Measurements from ENCODE around the gene CDYL.
A peak's percentile ranks its signal among the peaks of the same experiment; 100 is the strongest.
"Not testable (repeated sequence)": the region's sequence is repeated elsewhere in the genome, so short reads cannot be mapped to it uniquely, and the experiment has no call there.

Gene CDYL

GRCh38 chr6:4805553-4806336, 29.5 kb downstream of the CDYL start:
- peak; percentile 39 for DNase-seq

GRCh38 chr6:4806337-4806725, 30.1 kb downstream of the CDYL start:
- DNase-seq, result no peak

GRCh38 chr6:4806791-4807190, 30.6 kb downstream of the CDYL start:
- DNase-seq, result no peak

GRCh38 chr6:4808396-4808795, 32.2 kb downstream of the CDYL start:
- no peak for DNase-seq

DNA sequence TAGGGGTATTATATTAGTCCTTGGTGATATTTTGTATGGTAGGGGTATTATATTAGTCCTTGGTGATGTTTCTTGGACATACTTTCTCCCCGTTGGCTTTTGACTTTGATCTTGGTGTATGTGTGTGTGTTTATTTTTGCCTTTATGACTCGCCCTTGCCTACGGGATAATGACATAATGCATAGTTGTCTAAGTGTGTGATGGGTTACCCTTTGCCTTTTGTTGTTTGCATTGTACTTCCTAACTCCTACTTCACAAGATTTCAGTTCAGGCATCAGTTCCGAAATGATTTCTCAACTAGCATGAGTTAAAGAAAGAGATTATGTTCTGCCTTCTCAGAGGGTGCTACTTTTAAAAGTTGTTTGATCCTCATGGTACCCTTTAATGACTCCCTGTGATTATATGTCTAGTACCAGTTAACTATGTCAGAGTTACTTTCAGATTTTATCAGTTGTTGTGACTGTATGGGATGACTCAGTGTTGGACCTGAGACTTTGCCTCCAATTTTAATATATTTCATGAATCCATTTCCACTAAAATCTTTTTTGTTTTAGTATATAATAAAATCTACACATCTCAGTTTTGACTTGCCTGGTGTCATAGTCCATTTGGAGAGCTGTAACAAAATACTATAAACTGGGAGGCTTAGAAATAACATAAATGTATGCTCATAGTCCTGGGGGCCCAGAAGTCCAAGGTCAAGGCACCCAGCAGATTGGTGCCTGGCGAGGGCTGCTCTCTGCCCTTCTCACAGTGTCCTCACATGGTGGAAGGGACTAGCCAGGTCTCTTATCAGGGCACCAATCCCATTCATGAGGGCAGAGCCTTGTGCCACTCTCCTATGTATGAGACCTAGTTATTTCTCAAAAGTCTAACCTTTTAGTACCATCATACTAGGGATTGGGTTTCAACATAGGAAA, 34.1 kb downstream of the CDYL start:
- no peak for DNase-seq

DNA sequence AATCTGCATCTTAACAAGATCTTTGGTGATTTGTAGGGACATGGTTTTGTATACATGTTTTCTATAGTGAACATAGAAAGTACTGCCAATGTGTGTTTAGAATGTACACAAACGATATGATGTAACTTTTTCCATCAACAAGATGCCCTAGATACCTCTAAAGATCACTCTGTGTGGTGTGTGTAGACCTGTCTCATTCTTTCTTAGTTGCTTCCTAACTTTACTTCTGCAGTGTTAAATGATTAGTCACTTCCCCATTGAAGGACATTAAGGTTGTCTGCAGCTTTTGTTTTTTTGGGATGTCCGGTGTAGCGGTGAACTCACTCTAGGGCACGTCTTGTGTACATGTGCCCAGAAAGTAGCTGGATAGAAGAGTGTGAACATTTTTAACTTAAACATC, 35.9 kb downstream of the CDYL start:
- DNase-seq, result no peak

- DNase-seq, result no peak
Observed at GRCh38 chr6:4813055-4813454, 36.9 kb downstream of the CDYL start.

DNA sequence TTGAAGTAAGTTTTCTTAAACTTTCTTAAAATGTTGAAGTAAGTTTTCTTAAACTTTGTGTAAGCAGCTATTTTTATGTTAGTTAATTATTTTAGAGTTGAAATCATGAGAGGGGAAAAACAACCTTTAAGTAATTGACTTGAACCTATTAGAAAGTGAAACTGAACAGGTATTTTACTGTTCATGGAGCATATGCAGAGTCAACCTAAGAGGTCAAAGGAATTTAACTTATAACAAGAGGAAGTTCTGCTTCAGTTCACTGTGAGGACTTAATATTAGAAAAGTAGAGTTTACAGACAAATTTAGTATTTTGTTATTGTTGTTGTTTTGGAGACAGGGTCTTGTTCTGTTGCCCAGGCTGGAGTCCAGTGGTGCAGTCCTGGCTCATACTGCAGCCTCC, 38.0 kb downstream of the CDYL start:
- no peak for DNase-seq

- DNase-seq, result no peak
Observed at GRCh38 chr6:4814987-4815386, 38.8 kb downstream of the CDYL start.

- DNase-seq, result no peak
Observed at GRCh38 chr6:4815584-4815983, 39.4 kb downstream of the CDYL start.

DNA sequence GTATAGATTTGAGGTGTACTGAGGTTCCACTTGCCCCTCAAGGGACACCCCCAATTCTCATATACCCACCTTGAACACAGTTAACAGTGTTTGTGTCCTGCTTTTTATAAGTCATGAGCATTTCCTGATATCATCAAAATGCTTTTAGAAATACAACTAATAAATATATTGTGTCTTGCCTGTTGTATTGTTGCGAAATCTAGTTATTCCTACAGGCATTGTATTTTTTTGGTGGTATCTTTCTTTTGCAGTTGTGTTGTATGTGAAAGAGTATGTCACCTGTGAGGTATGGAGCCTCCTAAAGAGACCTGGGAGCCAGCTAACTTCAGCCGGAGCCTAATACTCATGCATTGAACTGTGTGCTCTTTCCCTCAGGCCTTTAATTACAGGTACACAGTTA, 40.7 kb downstream of the CDYL start:
- no peak for DNase-seq

GRCh38 chr6:4817551-4817950, 41.3 kb downstream of the CDYL start:
- DNase-seq, result no peak

- DNase-seq, result no peak
Observed at GRCh38 chr6:4818272-4818938, 42.2 kb downstream of the CDYL start.

DNA sequence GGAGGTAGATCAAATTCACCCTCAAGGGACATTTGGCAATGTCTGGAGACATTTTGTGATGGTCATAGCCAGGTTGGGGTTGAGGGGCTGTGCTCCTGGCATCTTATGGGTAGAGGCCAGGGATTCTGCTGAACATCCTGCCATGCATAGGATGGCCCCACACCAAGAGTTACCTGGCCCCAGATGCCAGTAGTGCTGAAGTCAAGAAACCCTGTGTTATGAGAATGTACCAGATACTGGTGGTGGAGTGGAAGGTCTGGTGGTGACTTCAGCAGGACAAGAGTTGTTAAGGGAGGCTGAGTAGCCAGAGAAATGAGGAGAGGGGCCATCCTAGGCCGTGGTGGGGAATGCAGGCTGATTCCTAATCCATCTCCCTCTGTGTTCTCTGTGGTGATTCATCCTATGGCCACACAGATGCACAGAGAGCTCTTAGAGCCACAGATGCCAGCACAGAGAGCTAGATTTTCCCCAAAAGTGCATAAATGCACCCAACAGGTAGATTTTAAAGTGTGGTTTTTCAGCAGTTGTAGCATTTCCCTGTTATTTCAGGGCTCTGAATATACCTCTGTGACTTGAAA, 43.6 kb downstream of the CDYL start:
- DNase-seq, result no peak

DNA sequence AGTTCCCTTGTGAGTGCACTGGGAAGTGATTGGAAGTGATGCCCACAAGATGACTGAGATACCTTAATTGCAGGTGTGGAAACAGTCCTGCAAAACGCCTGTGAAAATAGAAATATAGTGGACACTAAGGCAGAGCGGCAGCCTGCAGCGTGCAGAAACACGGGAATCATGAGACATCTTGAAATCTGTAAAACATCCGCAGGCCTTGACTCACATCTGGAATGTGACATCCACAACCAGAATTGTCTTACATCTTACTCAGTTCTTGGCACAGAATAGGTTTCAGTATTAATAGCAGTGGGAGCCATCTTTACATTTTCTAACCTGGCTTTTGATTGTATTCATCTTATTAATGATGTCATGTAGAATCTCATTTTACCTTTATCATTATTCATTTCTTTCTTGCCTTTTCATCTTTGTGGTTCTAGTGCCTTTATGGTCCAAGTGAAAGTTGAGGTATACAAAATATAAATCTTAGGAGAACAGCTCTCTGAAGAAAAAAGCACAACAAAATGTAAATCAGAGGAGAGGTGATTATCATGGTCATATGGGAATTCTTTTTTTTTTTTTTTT, 44.6 kb downstream of the CDYL start:
- peak; percentile 22 for DNase-seq

DNA sequence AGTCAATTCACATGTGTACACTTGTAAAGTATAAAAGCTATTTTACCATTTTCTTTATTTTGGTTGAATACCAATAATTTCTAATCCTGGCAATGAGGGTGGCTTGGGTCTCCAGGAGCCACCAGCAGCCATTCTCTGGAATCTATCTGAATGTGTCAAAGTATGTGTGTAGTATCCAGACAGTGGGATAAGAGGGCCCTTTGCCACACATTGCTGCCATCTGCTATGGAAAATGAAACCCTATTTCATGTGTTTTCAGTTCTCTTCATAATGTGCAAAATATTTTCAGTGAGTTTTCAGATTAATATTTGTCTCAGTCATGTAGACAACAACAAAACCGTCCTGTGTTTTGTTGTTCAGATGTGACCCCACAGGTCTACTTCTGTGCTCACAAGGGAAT, 46.3 kb downstream of the CDYL start:
- no peak for DNase-seq

GRCh38 chr6:4828187-4828698, 52.0 kb downstream of the CDYL start:
- no peak for DNase-seq

- DNase-seq, result no peak
Observed at GRCh38 chr6:4829089-4829488, 52.9 kb downstream of the CDYL start.

- not testable (repeated sequence) for DNase-seq
Observed at GRCh38 chr6:4835540-4835939, 59.3 kb downstream of the CDYL start.

DNA sequence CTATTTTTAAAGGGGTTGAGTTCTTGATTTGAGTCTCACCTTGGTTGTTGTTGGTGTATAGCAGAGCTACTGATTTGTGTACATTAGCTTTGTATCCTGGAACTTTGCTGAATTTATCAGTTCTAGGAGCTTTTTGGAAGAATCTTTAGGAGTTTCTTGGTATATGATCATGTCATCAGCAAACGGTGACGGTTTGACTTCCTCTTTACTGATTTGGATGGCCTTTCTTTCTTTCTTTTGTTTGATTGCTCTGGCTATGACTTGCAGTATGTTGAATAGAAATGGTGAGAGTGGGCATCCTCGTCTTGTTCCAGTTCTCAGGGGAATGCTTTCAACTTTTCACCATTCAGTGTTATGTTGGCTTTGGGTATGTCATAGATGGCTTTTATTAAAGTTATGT, 64.0 kb downstream of the CDYL start:
- no peak for DNase-seq

GRCh38 chr6:4844108-4844507, 67.9 kb downstream of the CDYL start:
- peak; percentile 24 for DNase-seq

DNA sequence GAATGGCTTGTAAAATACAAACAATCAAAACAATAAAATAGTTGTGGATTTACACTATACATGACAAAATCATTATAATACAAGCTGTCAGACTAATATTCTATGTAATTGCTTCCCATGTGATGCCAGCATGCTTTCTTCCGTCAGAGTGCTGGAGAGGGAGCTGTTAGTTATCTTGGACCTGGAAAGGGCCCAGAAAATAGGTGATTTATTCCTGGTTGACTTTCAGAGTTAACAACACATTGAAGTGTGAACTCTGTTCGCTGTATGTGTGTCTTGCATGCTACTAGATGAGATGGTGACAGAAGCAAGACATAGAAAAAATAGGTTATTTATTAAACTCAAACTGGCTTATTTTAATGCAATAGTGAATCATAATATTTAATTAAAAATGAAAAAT, 70.2 kb downstream of the CDYL start:
- no peak for DNase-seq

All from stimulated activated CD4-positive, alpha-beta T cell treated with anti-CD3 and anti-CD28 coated beads, Interleukin-15, amount 100 ng/mL, for 24 hours (primary cell).